Endothelial cell of umbilical vein (primary cell): ENCODE measurements around the gene MAP2K7. TPM values are rescaled to one million over a fixed set of nuclear protein-coding genes. Genes with fewer than 3 reads are reported as not detected.

Source experiments
- BruUV-seq: library from RNA; stranded (reverse); fragments of 400-500 nt; replicated peaks from 2 replicates; lab custom pipeline; 2021; lab: Mats Ljungman, UMichigan
- CTCF ChIA-PET: fragments of 300-600, 350-600 bp; sonication (Branson Sonifier 250); formaldehyde crosslinking; loops from one replicate; lab custom pipeline; 2021; ENCODE audit warnings: antibody characterized with exemption, inconsistent platforms; lab: Charles Lee
- POLR2A ChIA-PET: fragments of 300-600, 350-600 bp; sonication (Branson Sonifier 250); formaldehyde crosslinking; loops from one replicate; lab custom pipeline; 2021; ENCODE audit warnings: antibody characterized with exemption, inconsistent platforms; lab: Charles Lee
- DNase-seq: peaks from one replicate; pipeline ENCODE4 v3.0.0-alpha.2; 2011; ENCODE audit warnings: low read depth, low spot score
- FAIRE-seq: peaks from 2 replicates; lab custom pipeline; 2011; peaks lifted over from hg19 to GRCh38; lab: Jason Lieb, UNC
- H2AFZ ChIP-seq: 2 replicates; pipeline ENCODE4 v1.6.0; 2012; ENCODE audit warnings: low read depth, low read length, control low read depth, inconsistent platforms
- H3K27ac ChIP-seq: 2 replicates; pipeline ENCODE4 v1.5.1; 2011; ENCODE audit warnings: low read depth, mild to moderate bottlenecking, control low read depth, low read length, moderate library complexity; ENCODE audit not compliant: insufficient read depth
- H3K27me3 ChIP-seq, 2 experiments: 2 replicates each; pipeline versions ENCODE4 v1.6.0 to v1.6.1; 2011; ENCODE audit warnings: low read length in 2 of 2, mixed read lengths in 1 of 2; ENCODE audit not compliant: control insufficient read depth in 2 of 2, insufficient read depth in 2 of 2
- H3K36me3 ChIP-seq, 2 experiments: 2 replicates in 1 of 2; 3 replicates in 1 of 2; pipeline ENCODE4 v1.5.1; 2011; ENCODE audit warnings: low read length in 2 of 2, mild to moderate bottlenecking in 1 of 2, moderate library complexity in 1 of 2; ENCODE audit not compliant: control insufficient read depth in 2 of 2, insufficient read depth in 2 of 2; ENCODE audit errors: extremely low read depth in 1 of 2
- H3K4me1 ChIP-seq: 3 replicates; pipeline ENCODE4 v1.5.1; 2011; ENCODE audit warnings: mild to moderate bottlenecking, low read length; ENCODE audit not compliant: control insufficient read depth, insufficient read depth; ENCODE audit errors: extremely low read depth
- H3K4me2 ChIP-seq: 2 replicates; pipeline ENCODE4 v1.6.1; 2011; ENCODE audit warnings: low read length, control low read depth, mixed read lengths; ENCODE audit not compliant: insufficient read depth
- H3K4me3 ChIP-seq, 3 experiments: fragments of 200-600 bp in 1 of 3; sonication (generic), shearing (Covaris generic) in 1 of 3; replicated peaks in 1 of 3; 2 replicates each; pipeline ENCODE4 v1.5.1; 2011 to 2016; ENCODE audit warnings: control low read depth in 3 of 3, low read length in 3 of 3, mild to moderate bottlenecking in 2 of 3, inconsistent platforms in 1 of 3, low read depth in 1 of 3, moderate library complexity in 1 of 3; ENCODE audit not compliant: insufficient read depth in 1 of 3
- H3K79me2 ChIP-seq: 2 replicates; pipeline ENCODE4 v1.6.0; 2012; ENCODE audit warnings: low read length, inconsistent platforms; ENCODE audit not compliant: control insufficient read depth, insufficient read depth
- H3K9ac ChIP-seq: replicated peaks from 2 replicates; pipeline ENCODE3; 2011; ENCODE audit warnings: low read length, control low read depth; ENCODE audit not compliant: insufficient read depth; ENCODE audit errors: extremely low read depth
- H3K9me1 ChIP-seq: replicated peaks from 3 replicates; pipeline ENCODE4 v1.6.0; 2011; ENCODE audit warnings: mild to moderate bottlenecking, low read length; ENCODE audit not compliant: control insufficient read depth, insufficient read depth; ENCODE audit errors: extremely low read depth
- H3K9me3 ChIP-seq: replicated peaks from 2 replicates; pipeline ENCODE4 v1.5.1; 2012; ENCODE audit warnings: low read length, inconsistent platforms; ENCODE audit not compliant: control insufficient read depth, insufficient read depth
- H4K20me1 ChIP-seq: replicated peaks from 2 replicates; pipeline ENCODE3; 2011; ENCODE audit warnings: mild to moderate bottlenecking, low read length; ENCODE audit not compliant: control insufficient read depth, insufficient read depth; ENCODE audit errors: extremely low read depth
- CTCF ChIP-seq, 2 donors: IDR thresholded peaks; 1 replicate in 1 of 2; 2 replicates in 1 of 2; pipeline ENCODE4 v1.5.1; 2011; ENCODE audit warnings: low read length in 2 of 2, mild to moderate bottlenecking in 2 of 2, moderate library complexity in 2 of 2, control low read depth in 1 of 2, inconsistent platforms in 1 of 2, low read depth in 1 of 2; ENCODE audit not compliant: insufficient read depth in 1 of 2; ENCODE audit errors: extremely low read depth in 1 of 2
- EZH2 ChIP-seq: IDR thresholded peaks from 2 replicates; pipeline ENCODE4 v1.6.1; 2012; ENCODE audit warnings: borderline replicate concordance, low read depth, mild to moderate bottlenecking, moderate library complexity, low read length, inconsistent platforms; ENCODE audit not compliant: severe bottlenecking
- FOS ChIP-seq: IDR thresholded peaks from 2 replicates; pipeline ENCODE4 v1.6.1; 2011; ENCODE audit warnings: mild to moderate bottlenecking, low read length, moderate library complexity, borderline replicate concordance; ENCODE audit not compliant: insufficient read depth
- GATA2 ChIP-seq: IDR thresholded peaks from 2 replicates; pipeline ENCODE4 v1.7.0; 2011; ENCODE audit warnings: low read depth, mild to moderate bottlenecking, moderate library complexity, mixed read lengths, low read length; ENCODE audit not compliant: insufficient read length, insufficient read depth
- MYC ChIP-seq: IDR thresholded peaks from one replicate; pipeline ENCODE4 v1.6.1; 2011; ENCODE audit warnings: mild to moderate bottlenecking, low read depth, low read length
- POLR2A ChIP-seq: IDR thresholded peaks from 2 replicates; pipeline ENCODE4 v1.6.1; 2012; ENCODE audit warnings: low read depth, mild to moderate bottlenecking, control low read depth, low read length
- dilution Hi-C: fragments of 300-500 bp; cut with MboI; formaldehyde crosslinking; loops from one replicate; pipeline ENCODE4 v1.15.0; 2019; ENCODE audit warnings: low sequenced_read_pairs; ENCODE audit not compliant: extremely low pct_ligation_motif_present
- intact Hi-C: fragments of 100-400 bp; cut with micrococcal nuclease; formaldehyde crosslinking; loops from one replicate; pipeline ENCODE4 v1.10.0; 2022
- polyA plus RNA-seq, 4 experiments: library from polyadenylated mRNA; depleted of rRNA in 3 of 4; stranded (reverse) in 3 of 4; unstranded in 1 of 4; fragments of >200 nt; gene quantifications; 2 replicates each; pipeline versions ENCODE4 v1.2.1 to v1.2.3, GENCODE V29; 2011 to 2012; ENCODE audit warnings: missing spikeins in 1 of 4
- total RNA-seq: library from RNA; stranded (reverse); gene quantifications from 2 replicates; pipeline ENCODE4 v1.2.3, GENCODE V29; 2021
- TF ChIP-seq, protein P1 (sequence below): IDR thresholded peaks from 2 replicates; pipeline ENCODE4 v1.6.1; 2011; ENCODE audit not compliant: insufficient read depth, insufficient read length

The MAP2K7 gene
- total and polyA plus RNA-seq, 2 donors (not counting 3 experiments of a cell fraction or from before 2014, with no cell fraction given): 13.8 to 36.0 TPM

GRCh38 chr19:7941895-7942596, 38.4 kb downstream of the MAP2K7 start:
- Histone ChIP-seq H4K20me1 (no peaks in the 10 kb centered on the region), H3K79me2 (peaks cover 22% of the 10 kb centered on the region), H3K36me3 (peaks cover 3 to 9% of the 10 kb centered on the region in 2 experiments), H3K4me2 (peak overlapping the region; percentile 76), H3K4me1 (peaks cover 9% of the 10 kb centered on the region), H3K27ac (no peak overlapping the region), H3K9me1 (no peaks in the 10 kb centered on the region), H3K27me3 (no peaks in the 10 kb centered on the region), H3K9ac (no peak overlapping the region), H3K9me3 (no peaks in the 10 kb centered on the region), H3K4me3 (no peak overlapping the region), H2AFZ (no peak overlapping the region)
- intact Hi-C loops (loop anchor here (2.0 kb wide), 1 partner anchor 127 kb away; no protein-coding TSS in a partner anchor), dilution Hi-C loops (no loop called here)
- CTCF ChIA-PET: interaction anchor here (1.0 to 3.3 kb wide), 3 partner anchors 12 to 29 kb away, joined by 3 to 41 read pairs (median 4); no protein-coding TSS in a partner anchor
- TF ChIP-seq CTCF (IDR thresholded peaks at IDR 0.05; ENCODE audit: extremely low read depth in 1 of 2, insufficient read depth in 1 of 2, low read depth in 1 of 2, low read length in 2 of 2) (no peak), FOS (no peak), GATA2 (no peak), POLR2A (no peak), MYC (no peak), EZH2 (no peak)
- TF ChIP-seq, protein P1, sequence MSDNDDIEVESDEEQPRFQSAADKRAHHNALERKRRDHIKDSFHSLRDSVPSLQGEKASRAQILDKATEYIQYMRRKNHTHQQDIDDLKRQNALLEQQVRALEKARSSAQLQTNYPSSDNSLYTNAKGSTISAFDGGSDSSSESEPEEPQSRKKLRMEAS: no peak
- FAIRE-seq: no peak
- no peak for DNase-seq
- no TSS peak for BruUV-seq
- POLR2A ChIA-PET: no interaction called here
